GM21825 (cell line): ENCODE measurements around the gene TAS2R3.
"Not testable (repeated sequence)": the region's sequence is repeated elsewhere in the genome, so short reads cannot be mapped to it uniquely, and the experiment has no call there.

Experiments used
- ATAC-seq: cut with Tn5 transposase; IDR thresholded peaks from one replicate; pipeline ENCODE4 v1.9.1; 2021; ENCODE audit warnings: mild to moderate bottlenecking, moderate library complexity; ENCODE audit not compliant: unreplicated experiment

Gene TAS2R3, protein sequence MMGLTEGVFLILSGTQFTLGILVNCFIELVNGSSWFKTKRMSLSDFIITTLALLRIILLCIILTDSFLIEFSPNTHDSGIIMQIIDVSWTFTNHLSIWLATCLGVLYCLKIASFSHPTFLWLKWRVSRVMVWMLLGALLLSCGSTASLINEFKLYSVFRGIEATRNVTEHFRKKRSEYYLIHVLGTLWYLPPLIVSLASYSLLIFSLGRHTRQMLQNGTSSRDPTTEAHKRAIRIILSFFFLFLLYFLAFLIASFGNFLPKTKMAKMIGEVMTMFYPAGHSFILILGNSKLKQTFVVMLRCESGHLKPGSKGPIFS

DNA sequence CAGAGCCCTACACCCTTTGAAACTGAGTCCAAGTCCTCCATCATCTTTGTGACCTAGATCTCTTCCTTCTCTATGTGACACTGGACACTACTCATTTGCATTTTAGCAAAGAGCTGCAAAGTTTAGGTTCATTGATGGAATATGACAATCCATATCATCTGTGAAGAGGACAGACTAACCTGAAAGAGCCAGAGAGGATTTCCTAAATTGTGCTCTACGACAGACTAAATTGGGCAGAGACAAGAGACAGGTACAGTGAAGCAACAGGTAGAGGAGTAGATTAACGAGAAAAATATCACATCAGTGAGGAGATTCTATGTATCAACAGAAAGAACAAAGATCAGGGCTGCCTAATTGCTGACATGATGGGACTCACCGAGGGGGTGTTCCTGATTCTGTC, at the start of gene TAS2R3:
Gene TAS2R3 (plus strand): TSS at position 301 of the 400 bp plus-strand sequence. CDS start 62 bp downstream, at position 363.
- ATAC-seq = no peak

DNA sequence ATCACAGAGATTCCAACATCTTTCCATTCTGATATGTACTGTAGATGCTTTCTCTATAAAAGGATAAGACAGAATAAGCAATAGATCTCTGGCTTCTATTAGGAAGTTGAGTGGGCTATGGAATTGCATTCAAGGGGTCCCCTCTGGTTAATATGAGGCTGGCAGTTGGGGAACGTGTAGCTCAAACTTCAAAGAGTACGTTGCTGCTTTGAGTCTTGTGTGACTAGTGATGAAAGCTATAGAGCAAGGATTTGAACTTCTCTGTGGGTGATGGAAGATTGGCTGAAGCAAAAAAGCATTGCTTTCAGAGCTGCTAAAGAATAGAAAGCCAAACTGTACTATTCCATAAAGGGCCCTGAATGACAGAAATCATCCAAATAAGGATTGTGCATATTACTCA, 49.3 kb upstream of the TAS2R3 start:
- ATAC-seq = no peak

DNA sequence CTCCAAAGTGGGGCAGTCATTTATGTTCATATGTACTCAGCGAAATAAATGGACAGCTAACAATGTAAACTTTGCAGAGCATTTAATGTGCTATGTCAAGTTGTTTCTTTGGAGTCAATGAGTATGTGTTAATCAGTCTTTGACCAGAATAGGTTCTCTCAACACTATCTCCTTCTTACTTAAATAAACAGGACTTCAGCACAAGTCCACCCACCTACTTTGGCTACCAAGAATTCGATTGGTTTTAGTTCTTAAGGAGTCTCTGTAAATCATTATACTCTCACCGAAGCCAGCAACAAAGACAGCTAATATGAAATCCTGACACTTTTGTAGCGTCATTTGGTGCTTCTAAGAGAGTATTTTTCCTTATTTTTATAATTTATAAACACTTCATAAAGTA, 48.9 kb upstream of the TAS2R3 start:
- ATAC-seq = no peak

DNA sequence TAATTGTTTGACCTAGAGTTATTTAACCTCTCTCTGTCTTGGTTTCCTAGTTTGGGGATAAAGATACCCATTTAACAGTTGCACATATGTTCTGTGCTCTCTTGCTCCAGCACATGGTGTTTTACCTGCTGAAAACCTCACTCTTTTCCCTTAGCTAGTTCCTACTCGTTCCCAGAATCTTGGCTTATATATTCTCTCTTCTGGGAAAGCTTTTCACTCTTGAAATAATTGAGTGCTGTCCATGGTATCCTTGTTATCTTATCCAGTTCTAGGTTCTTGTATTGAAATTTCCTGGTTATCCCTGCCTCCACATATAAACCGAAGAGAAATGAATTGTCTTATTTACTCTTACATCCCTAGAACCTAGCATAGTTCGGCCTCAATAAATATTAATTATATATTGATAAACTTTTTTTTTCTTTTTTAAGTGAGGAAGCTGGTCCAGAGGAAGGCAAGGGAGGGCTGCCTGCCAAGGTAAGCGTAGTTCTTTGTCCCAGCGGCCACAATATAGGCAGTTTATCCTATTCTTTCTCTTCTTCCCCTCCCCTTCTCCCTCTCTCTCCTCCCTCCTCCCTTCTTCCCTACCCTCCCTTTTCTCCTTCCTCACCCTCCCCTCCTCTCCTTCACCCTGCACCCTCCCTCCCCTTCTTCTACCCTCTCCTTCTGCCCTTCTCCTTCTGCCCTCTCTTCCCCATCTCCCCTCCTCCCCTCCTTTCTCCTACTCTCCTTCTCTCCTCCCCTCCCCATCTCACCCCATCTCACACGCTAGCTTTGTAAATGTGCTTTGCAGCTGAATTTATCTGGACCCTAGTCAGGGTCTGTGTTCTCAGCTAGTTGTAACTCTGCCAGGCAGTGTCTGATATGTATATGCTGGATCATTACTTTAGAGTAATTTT, 47.9 kb upstream of the TAS2R3 start:
- no peak for ATAC-seq

DNA sequence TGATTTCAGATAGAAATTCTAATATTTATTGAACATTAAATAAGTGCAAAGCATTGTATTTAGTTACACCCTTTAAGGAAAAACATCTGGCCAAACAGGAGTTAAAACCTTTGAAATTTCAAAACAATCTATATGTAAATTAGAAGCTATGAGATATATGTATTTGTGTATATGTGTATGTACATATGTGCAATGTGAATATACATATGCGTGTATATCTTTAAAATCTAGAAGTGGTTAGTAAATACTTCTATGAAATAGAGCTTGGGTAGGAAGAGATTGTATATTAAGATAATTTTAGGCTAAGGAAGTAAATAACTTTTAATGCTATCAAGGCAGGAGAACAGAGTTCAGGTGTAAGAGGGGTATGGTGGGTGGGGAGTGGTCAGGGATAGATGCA, 46.4 kb upstream of the TAS2R3 start:
- no peak for ATAC-seq

DNA sequence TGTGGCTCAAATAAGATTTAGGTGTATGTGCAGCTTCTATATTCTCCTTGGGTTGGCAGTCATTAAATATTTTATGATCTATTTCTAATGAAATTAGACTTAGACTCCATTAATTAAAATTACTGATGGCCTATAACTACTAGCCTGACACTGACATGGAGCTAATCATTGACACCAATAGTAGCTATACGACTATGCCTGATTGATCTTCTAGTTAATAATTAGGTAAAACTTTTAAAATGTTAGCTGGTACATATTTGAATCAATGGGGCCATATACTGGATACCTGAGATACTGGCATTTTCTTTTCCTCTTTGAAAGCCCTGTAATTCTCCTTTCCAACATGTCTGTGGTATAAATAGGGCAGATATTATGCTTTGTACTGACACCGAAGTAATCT, 41.4 kb upstream of the TAS2R3 start:
- ATAC-seq = no peak

DNA sequence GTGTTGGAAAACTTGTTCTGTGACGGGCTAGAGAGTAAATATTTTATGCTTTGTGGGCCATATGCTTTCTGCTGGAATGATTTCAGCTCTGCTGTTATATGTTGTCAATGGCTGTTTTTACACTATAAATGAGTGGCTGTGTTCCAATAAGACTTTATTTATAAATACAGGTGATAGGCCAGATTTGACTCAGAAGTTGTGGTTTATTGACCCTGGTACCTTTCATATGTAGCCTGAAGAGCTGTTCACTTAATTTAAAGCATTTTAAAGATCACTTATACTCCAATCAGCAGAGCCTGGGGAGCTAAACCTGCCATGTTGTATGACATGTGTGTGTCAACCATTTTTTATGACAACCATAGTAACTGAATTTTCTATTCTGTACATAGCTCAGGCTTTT, 34.9 kb upstream of the TAS2R3 start:
- no peak for ATAC-seq

DNA sequence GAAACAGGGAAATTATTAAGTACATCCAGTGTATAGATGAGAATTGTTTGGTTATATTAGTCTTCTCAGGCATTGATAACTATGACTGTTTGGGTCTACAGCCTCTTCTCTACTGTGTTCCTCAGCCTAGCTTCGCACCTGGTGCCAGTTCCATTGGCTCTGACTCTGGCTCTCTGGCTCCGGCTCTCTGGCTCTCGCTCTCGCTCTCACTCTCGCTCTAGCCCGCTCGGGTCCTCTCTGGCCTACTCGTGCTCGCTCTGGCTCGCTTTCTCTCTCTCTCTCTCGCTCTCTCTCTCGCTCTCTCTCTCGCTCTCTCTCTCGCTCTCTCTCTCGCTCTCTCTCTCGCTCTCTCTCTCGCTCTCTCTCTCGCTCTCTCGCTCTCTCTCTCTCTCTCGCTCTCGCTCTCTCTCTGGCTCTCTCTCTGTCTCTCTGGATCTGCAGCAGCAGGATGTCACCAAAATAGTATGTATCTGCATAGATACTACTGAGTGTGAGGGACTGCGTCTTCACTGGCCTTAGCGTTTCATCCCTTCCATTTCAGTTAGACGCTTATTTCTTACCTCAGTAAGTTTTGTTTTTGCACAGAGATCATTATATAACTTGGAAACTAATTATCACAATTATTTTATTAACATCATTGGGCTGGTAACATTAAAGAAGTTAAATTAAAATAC, 32.3 kb upstream of the TAS2R3 start:
- no peak for ATAC-seq

DNA sequence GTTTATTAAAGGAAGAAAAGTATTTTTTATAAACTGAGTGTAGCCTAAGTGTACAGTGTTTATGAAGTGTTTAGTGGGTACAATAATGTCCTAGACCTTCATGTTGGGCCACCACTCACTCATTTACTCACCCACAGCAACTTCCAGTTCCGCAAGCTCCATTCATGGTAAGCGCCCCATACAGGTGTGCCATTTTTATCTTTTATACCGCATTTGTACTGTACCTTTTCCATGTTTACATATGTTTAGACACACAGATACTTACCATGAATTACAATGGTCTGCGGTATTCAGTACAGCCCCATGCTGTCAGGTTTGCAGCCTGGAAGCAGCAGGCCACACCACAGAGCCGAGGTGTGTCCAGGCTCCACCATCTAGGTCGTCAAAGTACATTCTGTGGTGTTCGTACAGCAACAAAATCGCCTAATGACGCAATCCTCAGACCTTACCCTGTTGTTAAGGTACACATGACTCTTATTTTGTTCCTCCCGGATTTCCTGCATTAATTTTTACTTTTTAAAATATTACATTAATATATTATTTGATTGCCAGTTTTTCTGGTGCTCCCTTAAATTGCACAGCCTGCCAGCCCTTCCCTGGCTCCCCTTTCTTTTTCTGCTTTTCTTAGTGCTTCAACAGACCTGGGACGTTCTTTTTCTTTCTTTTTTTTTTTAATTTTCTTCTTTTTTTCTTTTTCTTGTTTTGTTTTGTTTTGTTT, 26.6 kb upstream of the TAS2R3 start:
- no peak for ATAC-seq

DNA sequence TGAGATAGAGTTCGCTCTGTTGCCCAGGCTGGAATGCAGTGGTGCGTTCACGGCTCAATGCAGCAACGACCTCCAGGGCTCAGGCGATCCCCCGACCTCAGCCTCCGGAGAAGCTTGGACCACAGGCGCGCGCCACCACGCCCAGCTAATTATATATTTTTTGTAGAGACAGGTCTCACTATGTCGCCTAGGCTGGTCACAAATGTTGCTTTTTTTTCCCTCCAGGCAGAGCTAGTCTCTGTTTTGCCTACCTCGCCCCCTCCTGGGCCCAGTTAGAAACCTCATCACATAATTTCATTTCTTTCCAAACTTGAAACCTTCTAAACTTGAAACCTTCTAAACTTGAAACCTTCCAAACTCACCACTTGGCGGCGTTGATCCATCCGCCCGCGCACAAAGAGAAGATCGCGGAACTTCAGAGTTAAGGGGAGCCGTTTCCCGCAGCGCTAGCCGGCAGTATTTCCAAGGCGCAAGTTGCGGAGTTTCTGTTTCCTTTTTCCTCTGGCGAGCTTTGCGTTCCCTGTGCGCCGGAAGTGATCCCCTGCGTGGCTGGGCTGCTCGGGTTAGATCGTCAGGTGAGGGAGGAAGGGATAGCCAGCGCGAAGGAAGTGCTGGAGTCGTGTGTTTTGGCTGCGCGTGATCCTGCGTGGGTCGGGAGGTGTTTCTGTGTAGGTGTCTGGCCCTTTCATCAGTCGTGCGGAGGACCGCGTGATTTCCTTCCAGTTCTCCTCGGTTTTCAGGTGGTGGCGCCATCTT, 25.9 kb upstream of the TAS2R3 start, which contains the start of gene SSBP1:
Gene SSBP1 (plus strand): TSS at position 523 of the 756 bp plus-strand sequence. CDS start 809 bp downstream, outside the sequence.
- peak; percentile 93 for ATAC-seq

DNA sequence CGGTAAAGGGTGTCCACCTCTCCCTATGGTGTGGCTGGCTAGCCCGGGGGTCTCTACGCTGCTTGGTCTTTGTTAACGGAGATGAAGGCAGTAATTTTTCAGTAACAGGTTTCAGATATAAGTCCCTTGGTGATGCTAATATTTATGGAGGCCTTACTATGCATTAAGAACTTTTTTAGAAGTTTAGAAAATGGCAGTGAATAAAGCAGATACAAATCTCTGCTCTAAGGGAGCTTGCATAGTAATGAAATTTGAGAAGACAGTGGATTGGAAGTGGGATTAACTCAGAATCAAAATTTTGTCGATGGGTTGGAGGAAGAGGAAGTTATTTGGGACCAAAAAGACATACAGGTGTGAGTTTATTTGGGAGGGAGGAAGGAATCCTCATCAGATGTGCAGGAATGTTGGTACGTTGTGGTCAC, 25.3 kb upstream of the TAS2R3 start:
- no peak for ATAC-seq

DNA sequence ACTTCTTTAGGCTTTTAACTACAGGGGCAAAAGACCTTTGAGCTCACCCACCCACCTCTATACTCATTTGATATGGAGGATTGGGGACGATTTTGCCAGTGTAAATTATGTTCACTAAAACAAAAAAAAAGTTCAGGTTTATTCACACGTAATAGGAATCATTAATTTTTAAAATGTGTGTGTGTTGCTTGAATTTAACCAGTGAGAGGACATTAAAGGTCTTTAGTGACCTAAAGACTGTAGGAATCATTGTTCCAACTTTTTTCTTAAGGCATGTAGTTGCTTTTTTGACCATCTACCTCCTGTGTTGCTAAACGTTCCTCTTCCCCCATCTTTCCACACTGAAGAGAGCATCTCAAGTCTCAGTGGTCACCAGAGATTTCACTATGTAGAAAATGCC, 24.6 kb upstream of the TAS2R3 start:
- no peak for ATAC-seq

DNA sequence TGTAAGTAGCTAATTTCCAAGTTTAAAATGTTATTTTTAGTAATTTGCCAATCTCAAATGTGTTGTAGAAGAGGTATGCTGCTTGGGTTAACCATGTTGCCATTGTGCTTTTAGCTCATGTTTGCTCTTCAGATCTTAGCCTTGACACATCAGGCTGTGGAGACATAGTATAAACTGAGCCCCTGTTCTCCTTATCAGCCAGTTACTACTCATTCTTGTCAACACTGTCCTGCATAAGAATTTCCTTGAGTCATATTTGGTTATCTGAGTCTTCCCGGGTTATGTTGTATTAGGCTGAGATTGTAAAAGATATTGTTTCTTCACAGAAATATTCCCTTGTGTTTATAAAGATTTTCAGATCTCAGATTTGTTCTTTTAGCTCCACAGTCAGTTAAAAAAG, 21.7 kb upstream of the TAS2R3 start:
- ATAC-seq = no peak

DNA sequence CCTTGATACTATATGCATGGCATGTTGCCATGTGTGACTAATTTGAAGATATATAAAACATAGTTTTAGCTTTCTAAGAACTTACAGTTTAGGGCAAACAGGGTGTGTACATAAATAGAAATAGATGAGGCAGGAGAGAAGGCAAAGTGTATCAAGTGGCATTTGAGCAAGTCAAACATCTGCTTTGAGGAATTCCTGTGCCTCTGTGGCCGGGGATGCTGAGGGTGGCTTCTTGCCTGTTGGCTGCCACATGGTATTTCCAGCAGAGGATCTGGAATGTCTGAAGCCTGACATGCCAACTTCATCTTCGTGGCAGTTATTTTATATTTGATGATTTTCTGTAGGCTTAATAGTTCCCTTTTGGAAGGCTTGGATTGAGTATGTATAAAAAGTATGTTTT, 19.8 kb upstream of the TAS2R3 start:
- no peak for ATAC-seq

DNA sequence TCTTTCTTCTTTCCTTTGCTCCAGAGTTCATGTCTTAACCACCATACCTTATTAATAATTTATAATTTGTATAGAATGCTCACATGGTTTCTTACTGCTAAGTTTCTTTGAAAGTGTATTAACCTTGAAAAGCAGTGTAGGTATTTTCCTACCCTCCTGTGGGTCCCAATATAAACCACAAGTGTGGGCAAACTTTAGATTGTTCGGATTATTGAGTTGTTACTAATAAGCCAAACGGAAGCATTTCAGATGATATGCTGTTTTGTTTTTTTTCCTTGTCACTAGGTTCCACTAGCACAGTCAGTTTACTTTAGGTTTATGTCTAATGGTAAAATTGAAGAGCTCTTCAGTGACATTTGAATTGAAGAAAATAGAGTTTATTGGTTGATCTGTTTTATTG, 15.5 kb upstream of the TAS2R3 start:
- no peak for ATAC-seq

DNA sequence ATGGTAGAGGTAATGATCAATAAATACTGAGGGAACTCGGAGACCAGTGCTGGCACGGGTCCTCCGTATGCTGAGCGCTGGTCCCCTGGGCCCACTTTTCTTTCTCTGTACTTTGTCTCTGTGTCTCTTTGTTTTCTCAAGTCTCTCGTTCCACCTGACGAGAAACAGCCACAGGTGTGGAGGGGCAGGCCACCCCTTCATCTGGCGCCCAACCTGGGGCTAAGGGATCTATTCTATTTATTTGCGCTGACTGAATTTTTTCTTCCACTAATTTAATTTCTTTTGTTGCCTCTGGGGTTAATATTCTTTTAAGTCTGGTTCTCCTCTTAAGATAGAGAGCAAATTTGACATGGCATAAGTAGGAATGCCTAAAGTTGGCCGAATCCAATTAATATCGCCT, 12.0 kb upstream of the TAS2R3 start:
- ATAC-seq = not testable (repeated sequence)

DNA sequence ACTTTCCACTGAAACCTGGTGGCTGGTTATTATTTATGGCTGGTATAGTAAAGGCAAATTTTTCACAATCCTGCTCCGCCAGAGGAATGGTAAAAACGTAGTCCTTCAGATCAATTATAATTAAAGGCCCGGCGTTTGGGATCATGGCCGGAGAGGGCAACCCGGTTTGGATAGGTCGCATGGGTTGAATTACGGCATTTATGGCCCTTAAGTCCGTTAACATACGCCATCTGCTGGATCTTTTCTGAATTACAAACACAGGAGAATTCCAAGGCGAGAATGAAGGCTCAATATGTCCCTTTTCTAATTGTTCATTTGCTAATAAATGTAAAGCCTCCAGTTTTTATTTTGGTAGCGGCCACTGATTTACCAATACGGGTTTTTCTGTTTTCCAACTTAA, 11.3 kb upstream of the TAS2R3 start:
- ATAC-seq = no peak

DNA sequence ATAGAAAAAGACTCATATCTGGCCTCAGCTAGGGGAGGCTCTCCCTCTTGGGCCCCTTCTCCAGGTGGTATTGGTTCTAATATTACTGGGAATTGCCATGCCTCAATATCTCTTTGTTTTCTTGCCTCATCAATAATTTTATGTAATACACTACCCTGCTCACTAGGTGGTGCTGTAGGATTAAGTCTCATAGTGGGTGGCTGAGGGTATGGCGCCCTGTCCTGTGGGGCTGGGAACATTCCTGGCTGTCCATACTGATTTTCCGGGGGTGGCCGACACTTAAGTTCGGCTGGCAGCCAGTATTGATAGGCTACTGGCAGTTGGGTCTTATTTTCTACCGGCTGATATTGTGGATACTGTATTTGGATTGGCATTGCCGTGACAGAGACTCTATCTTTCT, 9.0 kb upstream of the TAS2R3 start:
- ATAC-seq = no peak

DNA sequence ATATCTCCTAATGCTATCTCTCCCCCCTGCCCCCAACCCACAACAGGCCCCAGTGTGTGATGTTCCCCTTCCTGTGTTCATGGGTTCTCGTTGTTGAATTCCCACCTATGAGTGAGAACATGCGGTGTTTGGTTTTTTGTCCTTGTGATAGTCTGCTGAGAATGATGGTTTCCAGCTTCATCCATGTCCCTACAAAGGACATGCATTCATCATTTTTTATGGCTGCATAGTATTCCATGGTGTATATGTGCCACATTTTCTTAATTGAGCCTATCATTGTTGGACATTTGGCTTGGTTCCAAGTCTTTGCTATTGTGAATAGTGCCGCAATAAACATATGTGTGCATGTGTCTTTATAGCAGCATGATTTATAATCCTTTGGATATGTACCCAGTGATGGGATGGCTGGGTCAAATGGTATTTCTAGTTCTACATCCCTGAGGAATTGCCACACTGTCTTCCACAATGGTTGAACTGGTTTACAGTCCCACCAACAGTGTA, 6.2 kb downstream of the TAS2R3 start:
- not testable (repeated sequence) for ATAC-seq

DNA sequence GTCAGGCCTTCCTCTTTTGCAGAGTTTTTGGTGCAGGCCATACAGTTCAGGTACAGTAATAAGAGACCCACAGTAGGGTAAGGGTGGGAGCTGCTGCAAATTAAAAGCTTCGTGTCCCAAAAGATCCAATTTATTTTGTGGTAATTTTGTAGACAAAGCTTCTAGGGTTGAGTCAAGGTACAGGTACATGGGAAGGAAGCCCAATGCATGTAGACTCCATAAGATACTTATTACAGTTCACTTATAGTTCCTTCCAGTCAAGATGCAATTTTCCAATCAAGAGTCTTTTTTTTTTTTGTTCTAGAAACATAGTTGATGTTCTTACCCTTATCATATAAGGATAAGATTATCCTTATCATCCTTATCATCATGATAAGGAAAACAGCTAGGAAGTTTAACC, 12.5 kb downstream of the TAS2R3 start, which contains the start of gene TAS2R4:
Gene TAS2R4 (plus strand): TSS at position 301 of the 400 bp plus-strand sequence. CDS start 1,815 bp downstream, outside the sequence.
- no peak for ATAC-seq
